BLaER1 treated with 17β-estradiol and CSF1 and Interleukin-3, amounts not matched to agents 10 nM and 100 nM (cell line): ENCODE measurements around the gene ARHGAP26.
A peak's percentile ranks its signal among the peaks of the same experiment; 100 is the strongest.

ENCODE experiments used
- H3K27ac ChIP-seq, 11 experiments: shearing (Covaris generic); formaldehyde crosslinking; 2 replicates each; pipeline ENCODE4 v1.8.1; 2022
- H3K27me3 ChIP-seq, 11 experiments: shearing (Covaris generic); formaldehyde crosslinking; 2 replicates each; pipeline ENCODE4 v1.8.1; 2022
- H3K36me3 ChIP-seq, 11 experiments: shearing (Covaris generic); formaldehyde crosslinking; 2 replicates each; pipeline ENCODE4 v1.8.1; 2022
- H3K4me1 ChIP-seq, 10 experiments: shearing (Covaris generic); formaldehyde crosslinking; 2 replicates each; pipeline ENCODE4 v1.8.1; 2022
- H3K4me2 ChIP-seq, 11 experiments: shearing (Covaris generic); formaldehyde crosslinking; 2 replicates each; pipeline ENCODE4 v1.8.1; 2022
- H3K4me3 ChIP-seq, 10 experiments: shearing (Covaris generic); formaldehyde crosslinking; 2 replicates each; pipeline ENCODE4 v1.8.1; 2022
- H3K9ac ChIP-seq, 11 experiments: shearing (Covaris generic); formaldehyde crosslinking; 2 replicates each; pipeline ENCODE4 v1.8.1; 2022
- H3K9me3 ChIP-seq, 11 experiments: shearing (Covaris generic); formaldehyde crosslinking; replicated peaks in 1 of 11; 2 replicates each; pipeline ENCODE4 v1.8.1; 2022
- H4K20me1 ChIP-seq, 11 experiments: shearing (Covaris generic); formaldehyde crosslinking; 2 replicates each; pipeline ENCODE4 v1.8.1; 2022
- Cebpa-rat ChIP-seq, 11 experiments: shearing (Covaris generic); IDR thresholded peaks; 2 replicates each; pipeline ENCODE4 v1.8.1; 2022

Gene ARHGAP26

GRCh38 chr5:143145243-143146160 is 375.3 kb downstream of the ARHGAP26 start:
- Histone ChIP-seq H4K20me1 (peaks cover 0 to 57% (median 0%) of the 10 kb centered on the region in 11 experiments; a peak in 4 of 22 replicates), H3K4me1 (peaks cover 0 to 19% (median 0%) of the 10 kb centered on the region in 10 experiments; a peak in 6 of 20 replicates), H3K4me2 (no peak overlapping the region), H3K27ac (no peak overlapping the region), H3K4me3 (no peak overlapping the region), H3K9me3 (no peaks in the 10 kb centered on the region), H3K36me3 (peaks cover 16 to 100% (median 41%) of the 10 kb centered on the region in 11 experiments; a peak in 21 of 22 replicates), H3K9ac (no peak overlapping the region), H3K27me3 (no peaks in the 10 kb centered on the region)
- TF ChIP-seq Cebpa-rat (IDR thresholded peaks at IDR 0.05) = no peak

- TF ChIP-seq Cebpa-rat (IDR thresholded peaks at IDR 0.05) = no peak
These were observed 376.0 kb downstream of the ARHGAP26 start for GRCh38 chr5:143146161-143146560.

DNA sequence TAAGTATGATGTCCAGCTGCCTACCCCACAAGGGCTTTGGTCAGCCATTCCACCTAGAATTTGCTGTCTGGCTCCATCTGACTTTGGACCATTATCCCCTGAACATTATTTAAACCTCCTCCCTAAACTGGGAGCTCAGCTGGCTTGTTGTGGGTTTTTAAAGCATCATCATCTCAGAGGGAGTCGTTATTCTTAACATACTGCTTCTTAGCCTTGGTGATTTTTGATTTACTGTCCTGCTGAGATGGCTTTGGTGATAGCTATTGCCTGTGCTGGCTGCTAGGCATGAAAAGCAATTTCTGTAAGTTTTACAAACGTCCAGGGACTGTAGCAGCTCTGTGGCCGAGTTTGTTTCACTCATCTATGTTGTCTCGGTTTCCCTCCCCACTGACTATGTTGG is 377.2 kb downstream of the ARHGAP26 start:
- Histone ChIP-seq H3K27ac (no peak overlapping the region), H3K4me2 (no peak overlapping the region), H3K4me1 (peaks cover 0 to 11% (median 0%) of the 10 kb centered on the region in 10 experiments; a peak in 5 of 20 replicates), H3K9me3 (no peaks in the 10 kb centered on the region), H3K27me3 (no peaks in the 10 kb centered on the region), H3K4me3 (no peak overlapping the region), H3K9ac (no peak overlapping the region), H3K36me3 (peaks cover 16 to 100% (median 54%) of the 10 kb centered on the region in 11 experiments; a peak in 21 of 22 replicates), H4K20me1 (peaks cover 0 to 42% (median 0%) of the 10 kb centered on the region in 11 experiments; a peak in 4 of 22 replicates)
- no peak for TF ChIP-seq Cebpa-rat (IDR thresholded peaks at IDR 0.05)

More at GRCh38 chr5:143146161-143146560, 376.0 kb downstream of the ARHGAP26 start:
- Histone ChIP-seq H3K9ac (no peak overlapping the region), H4K20me1 (peaks cover 0 to 53% (median 0%) of the 10 kb centered on the region in 11 experiments; a peak in 4 of 22 replicates), H3K27me3 (no peaks in the 10 kb centered on the region), H3K4me1 (peaks cover 0 to 13% (median 0%) of the 10 kb centered on the region in 10 experiments; a peak in 6 of 20 replicates), H3K27ac (no peak overlapping the region), H3K9me3 (no peaks in the 10 kb centered on the region), H3K4me2 (no peak overlapping the region), H3K36me3 (peaks cover 16 to 100% (median 48%) of the 10 kb centered on the region in 11 experiments; a peak in 21 of 22 replicates), H3K4me3 (no peak overlapping the region)

- no peak overlapping the region for H3K4me2 ChIP-seq
- H3K27ac ChIP-seq = no peak overlapping the region
- TF ChIP-seq Cebpa-rat (IDR thresholded peaks at IDR 0.05) = no peak
- H3K4me1 ChIP-seq = peaks cover 0 to 16% (median 0%) of the 10 kb centered on the region in 10 experiments; a peak in 6 of 20 replicates
- H3K27me3 ChIP-seq = no peaks in the 10 kb centered on the region
- H3K36me3 ChIP-seq = peaks cover 16 to 100% (median 54%) of the 10 kb centered on the region in 11 experiments; a peak in 21 of 22 replicates
- H4K20me1 ChIP-seq = peaks cover 0 to 42% (median 0%) of the 10 kb centered on the region in 11 experiments; a peak in 3 of 22 replicates
- H3K9ac ChIP-seq = no peak overlapping the region
- no peak overlapping the region for H3K4me3 ChIP-seq
- H3K9me3 ChIP-seq = no peaks in the 10 kb centered on the region
These were observed 377.7 kb downstream of the ARHGAP26 start for GRCh38 chr5:143147902-143148301.

DNA sequence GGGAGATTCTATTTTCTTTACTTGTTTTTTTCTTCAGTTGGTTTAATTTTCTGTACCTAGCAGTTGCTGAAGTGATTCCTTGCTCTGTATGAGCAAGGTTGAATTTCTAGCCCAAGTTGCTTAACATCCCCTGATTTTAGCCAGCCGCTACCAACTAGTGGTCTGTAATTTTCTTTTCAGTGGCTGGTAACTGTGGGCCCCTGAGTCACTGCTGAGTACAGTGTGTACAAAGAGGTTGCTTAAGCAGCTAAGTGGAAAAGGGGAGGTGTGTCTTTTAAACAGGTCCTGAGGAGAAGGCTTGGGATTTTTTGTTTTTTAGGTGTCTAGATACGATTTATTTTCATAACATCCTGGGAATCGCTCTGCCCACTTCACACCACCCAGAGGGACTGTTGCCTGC is 378.6 kb downstream of the ARHGAP26 start:
- Histone ChIP-seq H3K4me1 (peaks cover 0 to 25% (median 0%) of the 10 kb centered on the region in 10 experiments; a peak in 6 of 20 replicates), H4K20me1 (peaks cover 0 to 42% (median 0%) of the 10 kb centered on the region in 11 experiments; a peak in 3 of 22 replicates), H3K27ac (no peak overlapping the region), H3K36me3 (peaks cover 16 to 98% (median 54%) of the 10 kb centered on the region in 11 experiments; a peak in 21 of 22 replicates), H3K4me2 (no peak overlapping the region), H3K27me3 (no peaks in the 10 kb centered on the region), H3K9me3 (no peaks in the 10 kb centered on the region), H3K9ac (no peak overlapping the region), H3K4me3 (no peak overlapping the region)
- TF ChIP-seq Cebpa-rat (IDR thresholded peaks at IDR 0.05) = no peak

- Histone ChIP-seq H3K4me3 (no peak overlapping the region), H3K36me3 (peaks cover 16 to 98% (median 54%) of the 10 kb centered on the region in 11 experiments; a peak in 21 of 22 replicates), H3K9ac (no peak overlapping the region), H3K4me1 (peaks cover 0 to 27% (median 0%) of the 10 kb centered on the region in 10 experiments; a peak in 6 of 20 replicates), H3K9me3 (no peaks in the 10 kb centered on the region), H4K20me1 (peaks cover 0 to 38% (median 0%) of the 10 kb centered on the region in 11 experiments; a peak in 3 of 22 replicates), H3K27ac (no peak overlapping the region), H3K27me3 (no peaks in the 10 kb centered on the region), H3K4me2 (no peak overlapping the region)
- TF ChIP-seq Cebpa-rat (IDR thresholded peaks at IDR 0.05) = no peak
These were observed 379.6 kb downstream of the ARHGAP26 start for GRCh38 chr5:143149759-143150158.

DNA sequence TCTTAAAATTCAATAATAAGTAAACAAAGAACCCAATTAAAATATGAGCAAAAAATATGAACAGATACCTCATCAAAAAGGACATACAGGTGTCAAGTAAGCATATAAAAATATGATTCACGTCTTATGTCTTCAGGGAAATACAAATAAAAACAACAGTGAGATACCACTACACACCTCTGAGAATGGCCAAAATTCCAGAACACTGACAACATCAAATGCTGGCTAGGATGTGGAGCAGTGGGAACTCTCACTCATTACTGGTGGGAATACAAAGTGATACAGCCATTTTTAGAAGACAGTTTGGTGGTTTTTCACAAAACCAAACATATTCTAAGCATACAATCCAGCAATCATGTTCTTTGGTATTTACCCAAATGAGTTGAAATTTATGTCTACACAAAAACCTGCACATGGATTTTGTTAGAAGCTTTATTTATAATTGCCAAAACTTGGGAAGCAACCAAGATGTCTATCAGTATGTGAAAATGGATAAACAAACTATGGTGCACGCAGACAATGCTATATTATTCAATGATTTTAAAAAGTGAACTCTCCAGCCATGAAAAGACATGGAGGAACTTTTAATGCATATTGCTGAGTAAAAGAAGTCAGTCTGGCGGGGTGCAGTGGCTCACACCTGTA is 381.0 kb downstream of the ARHGAP26 start:
- Histone ChIP-seq H3K4me1 (peaks cover 0 to 25% (median 0%) of the 10 kb centered on the region in 10 experiments; a peak in 6 of 20 replicates), H3K27me3 (no peaks in the 10 kb centered on the region)

GRCh38 chr5:143152445-143152844 is 382.3 kb downstream of the ARHGAP26 start:
- H3K4me1 ChIP-seq = peaks cover 0 to 25% (median 0%) of the 10 kb centered on the region in 10 experiments; a peak in 6 of 20 replicates
- H3K27me3 ChIP-seq = no peaks in the 10 kb centered on the region
- no peak for TF ChIP-seq Cebpa-rat (IDR thresholded peaks at IDR 0.05)

More for the DNA sequence above, 381.0 kb downstream of the ARHGAP26 start:
- no peak for TF ChIP-seq Cebpa-rat (IDR thresholded peaks at IDR 0.05)
- Histone ChIP-seq H3K4me2 (no peak overlapping the region), H3K9ac (no peak overlapping the region), H3K9me3 (0 out of 22 replicates have a peak, but pooled peaks cover 0 to 1% (median 0%) of the 10 kb centered on the region in 11 experiments), H3K27ac (no peak overlapping the region), H3K36me3 (peaks cover 16 to 100% (median 54%) of the 10 kb centered on the region in 11 experiments; a peak in 21 of 22 replicates), H3K4me3 (no peak overlapping the region), H4K20me1 (peaks cover 0 to 36% (median 0%) of the 10 kb centered on the region in 11 experiments; a peak in 3 of 22 replicates)

More at GRCh38 chr5:143152445-143152844, 382.3 kb downstream of the ARHGAP26 start:
- H4K20me1 ChIP-seq = peaks cover 0 to 36% (median 0%) of the 10 kb centered on the region in 11 experiments; a peak in 3 of 22 replicates
- H3K36me3 ChIP-seq = peaks cover 8 to 100% (median 50%) of the 10 kb centered on the region in 11 experiments; a peak in 21 of 22 replicates
- H3K4me3 ChIP-seq = no peak overlapping the region
- H3K4me2 ChIP-seq = peak overlapping the region in 2 of 11 experiments; percentile 47 to 55; a peak in 3 of 22 replicates
- H3K9ac ChIP-seq = no peak overlapping the region
- H3K27ac ChIP-seq = no peak overlapping the region
- H3K9me3 ChIP-seq = peaks cover 0 to 6% (median 0%) of the 10 kb centered on the region in 11 experiments; a peak in 1 of 22 replicates
